SKM-1 treated with dmso at 0.1 percent for 144 hours (cell line): ENCODE results near the gene ISOC2.

Source experiments
- DNase-seq: peaks from one replicate; lab custom pipeline; 2025; ENCODE audit not compliant: unreplicated experiment; lab: John Stamatoyannopoulos, UW

Gene ISOC2

DNA sequence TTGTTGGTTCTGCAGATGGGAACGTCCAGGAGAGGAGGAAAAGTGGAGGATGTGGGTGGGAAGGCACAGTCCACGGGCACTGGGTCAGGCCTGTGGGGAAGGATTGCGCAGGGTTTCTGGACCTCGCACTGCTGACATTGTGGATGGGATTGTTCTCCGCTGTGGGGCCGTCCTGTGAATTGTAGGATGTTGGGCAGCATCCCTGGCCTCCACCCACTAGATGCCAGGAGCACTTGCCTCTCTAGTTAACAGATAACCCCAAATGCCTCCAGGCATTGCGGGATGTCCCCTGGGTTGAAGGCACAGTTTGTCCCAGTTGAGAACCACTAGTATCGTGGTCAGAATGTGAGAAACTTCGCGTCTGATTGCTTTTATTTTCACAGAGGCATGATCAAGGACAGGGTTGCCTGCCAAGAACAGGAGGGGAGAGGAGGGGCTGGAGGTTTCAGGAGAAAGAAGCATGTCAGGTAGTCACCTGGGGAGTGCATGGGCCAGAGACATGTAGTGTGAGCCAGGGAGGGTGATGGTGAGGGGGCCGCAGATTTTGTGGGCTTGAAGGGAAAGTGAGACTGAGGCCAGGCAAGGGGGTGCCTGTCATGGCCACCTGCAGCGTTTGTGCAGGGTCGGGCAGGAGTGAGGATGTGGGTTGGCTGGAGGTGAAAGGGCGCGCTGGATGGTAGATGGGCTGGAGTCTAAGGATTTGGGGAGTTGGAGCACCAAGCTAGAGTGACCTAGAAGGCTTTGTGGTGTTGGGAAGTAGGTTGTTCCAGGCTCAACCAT, 18.2 kb upstream of the ISOC2 start:
- DNase-seq: no peak

DNA sequence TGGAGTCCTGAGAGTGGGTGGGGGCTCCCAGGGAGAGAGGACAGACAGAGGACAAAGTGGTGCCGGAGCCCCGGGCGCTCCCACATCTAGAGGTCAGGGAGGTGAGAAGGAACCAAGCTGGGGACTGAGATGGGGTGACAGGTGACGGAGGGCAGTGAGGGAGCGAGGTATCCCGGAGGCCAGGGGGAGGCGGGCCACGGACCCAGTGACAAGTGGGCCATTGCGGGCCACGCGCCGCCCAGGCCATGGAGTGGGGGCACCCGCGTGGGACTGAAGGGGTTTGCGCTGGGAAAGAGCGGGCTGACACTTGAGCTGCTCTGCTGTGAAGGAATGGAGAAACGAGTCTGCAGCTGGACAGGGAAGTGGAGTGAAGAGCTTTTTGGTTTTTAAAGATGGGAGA, 17.6 kb upstream of the ISOC2 start:
- no peak for DNase-seq

DNA sequence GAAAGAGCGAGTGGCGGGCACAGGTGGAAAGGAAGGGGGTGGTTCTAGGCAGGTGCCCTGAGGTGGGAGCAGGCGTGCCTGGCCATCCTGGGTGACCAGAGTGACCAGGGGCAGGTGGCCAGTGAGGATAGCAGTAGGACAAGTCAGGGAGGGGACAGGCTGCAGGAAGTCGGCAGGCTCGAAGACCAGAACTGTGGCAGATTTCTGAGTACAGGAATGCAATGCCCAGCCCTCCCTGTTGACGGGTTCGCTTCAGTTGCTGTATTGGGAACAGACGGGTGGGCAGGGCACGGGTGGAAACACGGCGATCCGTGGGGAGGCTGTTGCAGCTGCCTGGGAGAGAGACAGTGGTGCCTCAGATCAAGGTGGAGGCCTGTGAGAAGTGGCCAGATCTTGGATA, 16.9 kb upstream of the ISOC2 start:
- no peak for DNase-seq

DNA sequence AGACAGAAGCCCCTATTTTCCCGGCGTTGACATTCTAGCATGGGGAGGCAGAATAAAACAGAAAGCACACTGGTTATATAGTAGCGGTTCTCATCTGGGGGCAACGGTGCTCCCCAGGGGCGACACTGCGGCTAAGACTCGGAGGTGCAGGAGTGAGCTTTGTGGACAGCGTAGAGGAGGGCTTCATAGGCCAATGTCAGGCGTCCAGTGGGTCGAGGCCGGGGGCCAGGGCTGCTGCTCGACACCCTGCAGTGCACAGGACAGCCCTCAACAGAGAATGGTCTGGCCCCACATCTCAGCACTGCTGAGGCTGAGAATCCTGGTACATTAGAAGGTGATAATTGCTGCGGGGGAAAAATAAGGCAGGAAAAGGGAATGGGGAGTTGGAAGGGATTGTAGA, 16.5 kb upstream of the ISOC2 start:
- DNase-seq: no peak

DNA sequence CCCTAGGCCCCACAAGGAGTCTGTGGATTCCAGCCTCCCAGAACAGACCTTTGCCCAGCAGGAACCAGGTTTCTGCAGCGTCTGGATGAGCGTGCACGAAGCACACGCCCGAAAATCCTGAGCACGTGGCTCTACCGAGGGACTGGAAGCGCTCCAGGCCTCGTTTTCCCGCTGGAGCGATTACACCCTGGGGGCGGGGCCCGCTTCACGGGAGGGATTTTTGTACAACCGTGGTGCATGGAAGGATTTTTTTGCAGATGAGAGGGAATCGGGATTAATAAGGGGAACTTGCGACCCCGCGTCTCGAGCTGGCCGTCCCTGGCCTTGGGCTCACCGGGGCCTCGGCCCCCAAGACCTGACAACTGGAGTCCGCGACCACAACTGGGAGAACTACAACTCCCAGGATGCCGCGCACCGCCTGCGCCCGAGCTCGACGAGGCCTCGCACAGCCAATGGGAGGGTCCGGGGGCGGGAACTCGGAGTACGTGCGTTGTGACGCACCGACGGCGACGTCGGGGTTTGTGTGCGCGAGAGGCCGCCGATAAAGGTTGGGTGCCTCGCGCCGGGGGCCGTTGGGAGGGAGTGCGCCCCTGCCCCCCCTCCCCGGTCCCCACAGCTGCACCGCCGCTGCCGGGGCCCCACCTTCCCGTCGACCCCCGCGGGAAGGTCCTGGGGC, 14.8 kb upstream of the ISOC2 start, which contains the start of gene ZNF628:
ZNF628 (plus strand) TSS at position 518 of the 676 bp plus-strand sequence. CDS start 3,294 bp downstream, outside the sequence.
- DNase-seq: peak; percentile 64

DNA sequence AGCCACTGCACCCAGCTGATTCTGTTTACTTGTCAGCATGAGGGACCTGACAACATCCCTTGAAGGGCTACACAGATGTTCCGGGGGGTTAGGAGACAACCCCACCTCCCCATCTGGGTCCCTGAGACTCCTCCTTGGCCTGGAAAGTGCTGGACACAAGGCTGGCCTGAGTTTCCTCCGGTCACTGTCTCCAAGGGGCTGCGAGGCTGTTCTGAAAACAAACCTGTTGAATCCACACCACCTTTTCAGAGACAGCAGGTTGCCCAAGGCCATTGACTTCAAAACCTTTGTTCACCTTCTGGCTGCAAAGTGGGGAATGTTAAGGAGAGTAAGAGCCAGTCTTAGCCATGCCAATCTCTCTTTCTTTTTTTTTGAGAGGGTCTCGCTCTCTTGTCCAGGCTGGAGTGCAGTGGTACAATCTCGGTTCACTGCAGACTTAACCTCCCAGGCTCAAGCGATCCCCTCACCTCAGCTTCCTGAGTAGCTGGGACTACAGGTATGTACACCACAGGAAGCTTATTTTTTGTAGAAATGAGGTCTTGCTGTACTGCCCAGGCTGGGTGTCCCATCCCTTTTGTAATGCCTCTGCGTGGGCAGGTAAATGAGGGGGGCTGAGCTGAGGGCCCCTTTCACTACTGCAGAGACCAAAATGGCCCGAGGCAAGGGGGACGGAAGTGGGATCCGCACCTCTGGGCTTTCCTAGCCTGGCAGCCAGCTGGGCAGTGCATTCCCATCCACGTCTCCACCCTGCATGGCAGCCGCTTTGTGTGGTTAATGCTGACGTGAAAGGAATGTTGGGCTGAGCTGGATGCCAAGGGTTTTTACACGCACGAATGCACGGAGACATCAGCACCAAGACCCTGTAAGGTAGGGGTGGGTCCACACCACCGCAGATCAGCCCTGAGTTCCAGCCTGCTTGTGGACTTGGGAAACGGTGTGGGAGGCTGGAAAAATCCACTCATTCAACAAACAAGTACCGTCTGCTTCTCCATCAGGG, 13.1 kb upstream of the ISOC2 start:
- no peak for DNase-seq

DNA sequence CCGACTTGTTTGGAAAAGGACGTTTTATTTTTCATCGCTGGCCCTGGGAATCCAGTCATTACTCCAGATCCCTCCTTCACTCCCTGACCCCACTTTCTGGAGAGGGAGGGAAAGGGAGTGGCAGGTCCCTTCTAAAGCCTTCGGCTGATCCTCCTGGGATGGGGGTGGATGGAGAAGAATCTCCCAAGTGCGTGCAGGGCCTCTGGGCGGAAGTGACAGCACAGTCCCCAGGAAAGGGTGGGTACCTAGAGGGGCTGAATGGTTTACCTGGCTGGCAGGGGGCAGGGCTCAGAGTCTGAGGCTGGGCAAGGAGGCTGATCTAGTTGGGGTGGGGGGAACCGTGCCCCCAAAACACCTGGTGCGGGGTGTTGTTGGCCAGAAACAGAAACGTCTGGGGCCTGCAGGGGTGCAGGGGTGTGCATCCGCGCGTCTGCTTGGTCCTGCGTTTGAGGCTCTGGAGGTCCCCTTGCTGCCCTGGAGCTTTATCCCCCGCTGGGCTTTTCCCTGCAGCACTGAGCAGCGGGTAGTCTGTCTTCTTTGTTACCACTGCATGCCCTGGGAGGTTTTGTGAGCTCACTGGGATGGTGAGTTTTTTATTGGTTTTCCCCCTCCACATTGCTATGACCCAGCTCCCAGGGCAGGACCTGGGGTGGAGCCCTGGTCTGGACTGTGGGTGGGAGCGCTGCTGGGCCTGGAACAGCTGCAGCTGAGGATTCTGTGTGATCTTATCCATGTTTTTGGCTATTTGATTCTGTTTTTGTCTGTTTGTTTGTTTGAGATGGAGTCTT, 12.0 kb upstream of the ISOC2 start:
- no peak for DNase-seq

DNA sequence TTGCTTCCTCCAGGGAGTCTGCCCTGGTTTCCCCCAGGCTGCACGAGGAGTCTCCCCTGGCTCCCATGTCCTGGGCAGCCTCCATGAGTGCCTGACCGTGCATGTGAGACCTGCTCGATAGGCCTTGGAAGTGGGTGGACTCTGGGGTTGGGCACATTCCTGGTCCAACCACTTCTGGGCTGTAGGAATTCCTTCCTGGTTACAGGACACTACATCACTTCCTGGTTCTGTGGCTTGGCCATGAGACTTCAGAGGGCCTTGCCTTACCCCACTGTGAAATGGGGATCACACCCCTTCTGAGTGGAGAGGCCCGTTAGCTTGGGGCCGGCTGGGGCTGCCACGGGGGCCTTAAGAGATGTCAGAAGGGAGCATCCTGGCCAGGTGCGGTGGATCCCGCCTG, 11.0 kb upstream of the ISOC2 start:
- DNase-seq: no peak

DNA sequence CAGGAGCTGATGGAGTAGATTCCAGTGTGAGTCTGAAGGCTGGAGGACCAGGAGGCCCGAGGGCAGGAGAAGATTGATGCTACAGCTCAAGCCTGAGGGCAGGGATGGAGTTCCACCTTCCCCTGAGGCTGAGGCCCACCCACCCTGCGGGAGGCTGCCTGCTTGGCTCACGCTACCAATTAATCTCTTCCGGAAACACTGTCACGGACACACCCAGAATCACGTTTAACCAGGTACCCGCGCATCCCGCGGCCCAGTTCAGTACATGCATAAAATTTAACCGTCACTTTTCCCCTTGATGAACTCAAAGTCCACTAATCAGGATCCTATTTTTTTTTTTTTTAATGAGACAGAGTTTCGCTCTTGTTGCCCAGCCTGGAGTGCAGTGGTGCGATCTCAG, 9.8 kb upstream of the ISOC2 start:
- no peak for DNase-seq

DNA sequence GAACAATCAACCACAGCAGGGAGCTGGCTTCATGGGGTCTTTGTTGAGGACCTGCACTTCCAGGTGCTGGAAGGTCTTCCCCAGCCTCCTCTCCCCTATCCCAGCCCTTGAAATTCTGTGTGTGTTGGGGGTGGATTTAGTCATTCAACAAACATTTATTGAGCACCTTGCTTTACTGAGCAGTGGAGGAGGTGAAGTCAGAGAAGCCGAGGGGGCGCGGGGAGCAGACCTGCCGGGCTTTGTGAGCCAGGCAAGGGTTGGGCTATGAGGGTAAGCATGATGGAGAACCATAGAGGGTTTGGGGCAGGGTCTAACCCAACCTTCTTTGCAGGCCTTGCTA, 6.6 kb upstream of the ISOC2 start:
- DNase-seq: no peak

DNA sequence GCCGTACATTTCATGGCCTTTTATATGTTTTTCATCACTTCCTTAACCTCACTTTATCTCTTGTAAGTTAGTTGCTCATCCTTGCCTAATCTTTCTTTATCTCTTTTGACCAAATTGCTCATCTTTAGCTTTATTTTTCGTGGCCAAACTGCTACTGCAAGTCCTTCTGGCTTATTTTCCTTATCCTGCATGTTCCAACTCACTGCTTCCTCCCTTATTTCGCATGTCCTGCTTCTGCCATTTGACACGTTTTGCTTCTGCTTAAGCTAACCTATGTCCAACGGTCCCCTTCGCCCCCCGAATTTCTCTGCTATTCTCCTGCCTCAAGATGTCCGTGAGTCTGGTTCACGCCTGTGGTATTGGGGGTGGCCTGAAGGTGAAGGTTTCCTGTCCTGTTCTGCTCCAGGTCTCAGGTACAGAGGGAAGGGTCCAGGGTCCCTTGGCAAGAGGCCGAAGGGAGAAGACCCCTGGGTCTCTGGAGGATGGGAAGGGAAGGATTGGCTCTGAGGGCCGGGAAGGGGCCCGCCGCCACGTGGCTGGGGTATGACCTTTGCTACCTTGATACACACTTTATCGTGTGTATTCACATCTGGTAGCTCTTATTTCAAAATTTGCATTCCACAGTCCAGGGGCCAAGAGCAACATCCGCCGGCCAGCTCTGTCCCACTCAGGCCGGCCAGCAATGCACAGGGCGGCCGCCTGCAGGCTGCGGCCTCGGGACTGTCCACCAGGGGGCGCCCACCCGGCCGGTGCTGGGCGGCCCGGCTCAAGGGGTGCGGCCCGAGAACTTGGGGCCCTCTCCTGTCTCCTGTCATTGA, 6.0 kb upstream of the ISOC2 start:
- DNase-seq: no peak

DNA sequence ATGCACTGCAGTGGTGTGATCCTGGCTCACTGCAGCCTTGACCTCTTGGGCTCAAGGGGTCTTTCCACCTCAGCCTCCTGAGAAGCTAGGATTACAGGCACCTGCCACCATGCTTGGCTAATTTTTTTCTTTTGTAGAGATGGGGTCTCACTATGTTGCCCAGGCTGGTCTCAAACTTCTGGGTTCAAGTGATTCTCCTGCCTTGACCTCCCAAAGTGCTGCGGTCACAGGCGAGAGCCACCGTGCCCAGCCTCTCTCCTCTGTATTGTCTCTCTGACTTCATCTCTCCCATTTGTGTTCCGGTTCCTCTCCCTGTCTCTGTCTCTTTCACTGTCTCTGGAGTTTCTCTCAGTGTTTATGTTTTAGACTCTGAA, 4.8 kb upstream of the ISOC2 start:
- DNase-seq: no peak

DNA sequence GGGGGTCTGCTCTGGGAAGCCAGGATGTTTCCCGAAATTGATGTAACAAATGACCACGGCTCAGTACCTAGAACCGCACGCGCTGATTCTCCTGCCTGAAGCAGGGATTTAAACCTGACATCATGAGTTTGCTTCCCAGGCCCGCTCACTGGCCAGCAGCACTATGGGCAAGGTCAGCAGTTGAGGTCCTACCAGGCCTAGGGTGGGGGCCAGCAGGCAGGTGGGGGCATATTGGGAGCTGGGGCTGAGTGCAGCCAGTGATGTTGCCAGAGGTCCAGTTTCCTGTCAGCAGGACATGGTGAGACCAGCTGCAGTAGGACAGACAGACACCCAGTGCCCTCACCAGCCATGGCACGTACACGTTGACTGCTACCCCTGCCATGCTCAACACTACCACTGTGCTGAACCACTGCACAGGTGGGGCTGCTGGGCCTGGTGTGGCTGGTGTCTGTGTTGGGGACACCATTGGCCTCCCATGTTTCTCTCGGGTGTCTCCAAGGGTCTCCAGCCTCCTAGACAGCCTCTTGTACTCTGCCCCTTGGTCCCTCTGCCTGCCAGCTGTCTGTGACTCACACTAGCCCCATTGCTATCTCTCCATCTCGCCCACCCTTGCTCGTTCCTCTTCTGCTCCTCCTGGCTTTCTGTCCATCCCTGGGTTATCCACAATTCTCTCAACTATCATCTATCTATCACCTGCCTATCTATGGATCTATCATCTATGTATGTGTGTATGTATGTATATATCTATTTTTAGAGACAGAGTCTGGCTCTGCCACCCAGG, 4.2 kb upstream of the ISOC2 start:
- no peak for DNase-seq

DNA sequence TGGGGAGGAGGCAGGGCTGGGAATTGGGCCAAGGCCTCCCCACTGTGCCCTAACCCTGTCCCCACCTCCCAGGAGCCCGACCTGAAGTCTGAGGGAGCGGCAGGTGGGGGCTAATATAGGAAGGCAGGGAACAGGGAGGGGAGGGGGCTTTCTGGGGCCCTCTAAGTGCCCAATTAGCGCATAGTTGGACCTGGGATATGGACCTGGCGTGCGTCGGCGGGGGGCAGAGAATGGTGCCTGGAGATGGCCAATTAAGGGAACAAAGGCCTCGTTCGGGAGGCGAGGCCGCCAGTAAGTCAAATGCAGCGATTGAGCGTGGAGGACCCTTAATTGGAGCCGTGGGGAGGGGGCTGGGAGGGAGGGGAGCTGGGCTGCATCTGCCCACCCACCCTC, 3.2 kb upstream of the ISOC2 start, which contains the start of gene C19orf85:
C19orf85 (minus strand) TSS at position 90 of the 393 bp plus-strand sequence. CDS start 197 bp downstream, outside the sequence.
- no peak for DNase-seq

DNA sequence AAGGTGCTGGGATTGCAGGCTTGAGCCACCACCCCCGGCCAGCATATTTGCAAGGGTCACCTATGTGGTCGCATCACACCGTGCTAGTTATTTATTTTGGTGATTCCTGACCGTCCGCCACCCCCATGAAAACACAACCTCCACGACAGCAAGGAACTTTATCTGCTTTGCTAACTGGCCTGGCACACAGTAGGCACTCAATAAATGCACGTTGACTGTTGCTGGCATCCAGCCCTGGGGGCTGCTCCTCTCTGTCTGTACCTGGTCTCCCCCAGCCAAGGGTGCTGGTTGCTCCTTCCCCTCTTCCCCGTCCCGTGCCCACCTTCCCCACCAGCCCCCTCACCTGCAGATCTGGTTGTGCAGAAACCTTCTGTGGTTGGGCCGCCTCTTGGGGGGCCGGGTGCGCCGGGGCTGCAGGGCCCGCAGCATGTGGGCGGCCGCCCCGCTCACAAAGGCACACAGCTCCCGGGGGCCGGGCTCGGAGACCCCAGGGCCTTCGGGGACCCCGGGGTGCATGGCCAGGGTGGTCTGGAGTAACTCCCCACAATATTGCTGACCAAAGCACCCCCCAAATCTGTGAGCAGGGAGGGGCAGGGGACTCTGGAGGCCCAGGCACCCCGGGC, 2.7 kb upstream of the ISOC2 start:
- DNase-seq: no peak

DNA sequence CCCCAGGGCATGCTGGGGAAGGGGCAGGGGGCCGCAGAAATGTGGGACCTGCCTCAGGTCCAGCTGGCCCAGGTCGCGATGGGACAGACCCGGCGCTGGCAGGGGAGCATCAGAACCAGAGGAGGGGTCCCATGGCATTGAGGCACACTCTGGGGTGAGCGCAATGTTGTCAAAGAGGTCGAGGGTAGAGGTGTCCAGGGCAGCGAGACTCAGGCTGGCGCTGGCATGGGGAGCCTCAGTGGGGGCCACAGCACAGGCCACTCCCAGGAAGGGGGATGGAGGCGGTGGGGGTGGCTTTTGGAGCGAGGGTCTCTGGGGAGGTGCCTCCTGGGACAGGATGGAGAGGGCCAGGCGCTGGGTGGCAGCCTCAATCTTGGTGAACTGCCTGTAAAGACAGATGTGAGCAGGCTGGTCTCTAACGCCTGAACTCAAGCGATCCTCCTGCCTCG, 2.2 kb upstream of the ISOC2 start:
- no peak for DNase-seq

DNA sequence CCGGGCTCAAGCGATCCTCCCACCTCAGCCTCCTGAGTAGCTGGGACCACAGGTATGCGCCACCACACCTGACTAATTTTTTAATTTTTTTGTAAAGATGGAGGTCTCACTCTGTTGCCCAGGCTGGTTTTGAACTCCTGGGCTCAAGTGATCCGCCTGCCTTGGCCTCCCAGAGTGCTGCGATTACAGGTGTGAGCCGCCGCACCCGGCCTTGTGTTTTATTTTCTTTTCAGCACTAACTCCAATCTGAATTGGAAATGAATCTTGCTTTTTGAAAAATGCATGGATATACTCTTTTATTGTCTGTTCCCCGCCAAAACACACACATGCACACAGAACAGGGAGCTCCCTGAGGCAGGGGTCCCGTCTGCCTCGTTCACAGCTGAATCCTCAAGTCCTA, 1.3 kb upstream of the ISOC2 start:
- no peak for DNase-seq

DNA sequence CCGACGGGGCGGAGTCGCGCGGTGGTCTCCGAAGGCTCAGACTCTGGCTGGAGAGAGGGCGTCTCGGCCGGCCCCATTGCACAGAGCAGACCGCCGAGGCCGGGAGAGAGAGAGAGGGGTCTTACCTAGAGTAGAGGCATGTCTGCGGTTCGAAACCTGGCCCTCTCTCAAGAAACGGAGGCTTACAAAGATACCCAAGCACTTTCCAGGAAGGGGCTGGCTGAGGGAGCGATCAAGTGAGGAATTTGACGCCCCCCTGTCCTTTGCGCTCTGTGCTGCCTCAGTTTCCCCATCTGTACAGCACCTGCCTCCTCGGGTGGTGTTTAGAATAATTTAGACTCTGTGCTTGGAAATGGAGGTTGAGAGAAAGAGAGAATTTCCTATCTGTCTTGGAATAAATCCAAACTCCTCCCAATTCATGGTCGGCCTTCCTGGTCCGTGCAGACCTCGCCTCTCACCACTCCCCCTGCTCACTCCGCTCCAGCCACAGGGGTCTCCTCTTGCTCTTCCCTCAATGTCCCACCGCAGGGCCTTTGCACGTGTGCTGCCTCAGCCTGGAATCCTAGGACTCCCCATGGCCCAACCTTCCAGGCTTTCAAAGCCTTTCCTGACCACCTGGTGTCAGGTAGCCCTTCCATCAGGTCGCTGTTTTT, 658 bp upstream of the ISOC2 start:
- no peak for DNase-seq
